NCI-H2081 (cell line): Measurements from ENCODE around the gene DSG1.
A peak's percentile ranks its signal among the peaks of the same experiment; 100 is the strongest.
"Not testable (repeated sequence)": the region's sequence is repeated elsewhere in the genome, so short reads cannot be mapped to it uniquely, and the experiment has no call there.

Experiments used
- DNase-seq, 2 experiments: peaks; one replicate each; lab custom pipeline; 2025; lab: John Stamatoyannopoulos, UW

DSG1 gene

GRCh38 chr18:31317860-31318259 is at the start of gene DSG1:
TSS of gene DSG1 (plus strand) at chr18:31318160. CDS start at chr18:31318301, 141 bp downstream.
- no peak for DNase-seq

DNA sequence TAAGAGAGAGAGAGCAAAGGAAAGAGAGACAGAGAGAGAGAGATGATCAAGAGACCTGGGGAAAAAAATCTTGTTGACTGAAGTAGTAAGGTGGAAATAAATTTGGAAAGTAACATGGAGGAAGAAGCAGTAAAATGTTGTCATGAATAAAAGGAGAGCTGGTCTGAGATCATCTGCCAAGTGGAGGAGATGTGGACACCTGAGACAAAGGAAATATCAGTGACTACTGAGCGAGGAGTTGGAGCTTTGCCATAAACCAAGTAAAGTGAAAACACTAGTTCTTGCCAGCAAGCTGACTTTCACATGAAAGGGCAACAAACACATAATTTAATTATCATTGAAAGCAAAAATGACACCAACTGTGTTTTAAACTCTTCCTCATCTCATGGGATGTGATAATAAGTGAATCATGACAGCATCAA is 49.0 kb upstream of the DSG1 start:
- peak; percentile 4 to 58 for DNase-seq

- no peak for DNase-seq
These were observed 48.4 kb upstream of the DSG1 start for GRCh38 chr18:31269566-31269965.

GRCh38 chr18:31270578-31270977 is 47.4 kb upstream of the DSG1 start:
- DNase-seq = no peak

DNA sequence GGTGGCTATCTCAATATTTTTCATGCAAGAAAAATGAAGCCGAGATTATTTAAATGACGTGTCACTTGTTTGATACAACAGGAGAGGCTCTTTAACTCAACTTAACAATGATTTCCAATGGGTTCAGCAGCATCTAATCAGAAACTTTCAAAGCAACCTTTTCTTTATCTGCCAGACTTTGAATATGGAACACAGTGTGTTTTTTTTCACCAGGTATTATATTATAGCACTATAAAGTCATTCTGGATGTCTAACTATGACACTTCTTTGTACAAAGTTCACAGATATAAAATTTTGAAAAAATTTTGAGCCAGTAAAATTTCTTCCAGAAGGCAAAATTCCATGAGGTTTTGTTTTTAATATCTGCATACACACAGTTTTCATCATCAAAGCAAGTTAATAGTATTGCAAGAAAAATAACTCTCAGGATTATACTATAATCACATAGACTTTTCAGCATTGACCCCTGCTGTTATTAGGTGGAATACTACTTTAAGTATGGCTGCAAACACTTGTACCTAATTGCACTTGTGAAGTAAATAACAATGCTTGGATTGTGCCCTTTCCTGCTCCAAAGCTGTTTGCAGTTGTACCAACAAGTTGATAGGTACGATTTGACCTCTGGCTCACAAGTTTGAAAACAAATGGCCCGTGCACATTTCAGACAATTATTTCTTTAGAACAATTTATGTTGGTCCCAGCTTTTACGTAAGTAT is 44.0 kb upstream of the DSG1 start:
- no peak for DNase-seq

- peak; percentile 9 to 45 for DNase-seq
These were observed 43.0 kb upstream of the DSG1 start for GRCh38 chr18:31274931-31275330.

DNA sequence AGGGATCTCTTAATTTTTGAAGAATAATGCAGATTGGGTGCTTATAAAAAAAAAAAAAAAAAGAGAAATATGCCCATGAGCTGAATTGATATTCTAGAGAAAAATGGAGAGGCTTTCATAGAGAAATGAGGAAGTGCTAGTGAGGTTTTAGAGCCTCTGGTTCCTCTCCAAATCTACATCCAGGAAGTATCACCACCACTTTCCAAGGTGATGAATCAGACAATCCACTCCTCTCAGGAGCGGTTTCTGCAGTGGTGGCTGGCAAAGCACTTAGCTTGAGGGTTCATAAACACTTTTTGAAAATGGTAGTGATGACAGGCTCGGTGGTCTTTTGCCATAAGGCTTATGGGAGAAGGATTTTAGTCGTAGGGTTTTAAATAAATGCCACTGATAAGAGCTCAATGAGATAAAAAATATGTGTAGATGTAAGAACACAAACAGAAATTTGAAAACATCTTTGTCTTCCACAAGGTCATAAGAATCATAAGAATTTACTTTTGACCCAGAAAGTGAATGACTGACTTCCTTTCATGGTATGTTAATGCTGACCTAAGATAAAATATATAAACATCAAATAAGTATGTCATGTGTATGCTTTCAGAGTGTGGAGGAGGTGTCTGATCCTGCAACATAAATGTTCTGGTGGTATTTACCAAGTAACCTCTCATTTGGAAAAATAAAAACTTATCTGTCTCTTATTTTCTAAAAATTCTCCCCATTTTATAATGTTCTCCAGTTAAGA is 42.1 kb upstream of the DSG1 start:
- DNase-seq = no peak

DNA sequence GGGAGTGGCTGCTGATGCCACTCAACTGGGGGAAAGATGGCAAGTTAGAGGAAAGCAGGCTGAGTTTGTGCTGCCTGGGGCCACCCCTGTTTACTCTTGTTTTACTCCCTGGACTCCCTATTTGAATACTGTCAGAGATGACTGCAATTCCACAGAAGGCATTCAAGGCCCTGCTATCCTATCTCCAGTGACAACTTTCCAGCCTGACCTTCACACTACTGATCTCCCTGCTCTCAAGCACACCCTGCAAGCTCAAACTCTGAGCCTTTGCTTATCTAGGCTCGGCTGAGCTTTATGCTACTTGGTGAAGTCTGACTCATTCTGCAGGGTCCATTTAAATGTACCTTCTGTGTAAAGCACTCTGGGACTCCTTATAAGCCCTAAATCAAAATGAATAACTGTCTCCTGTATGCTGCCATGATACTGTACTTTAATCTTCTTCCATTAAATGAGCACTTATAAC is 39.3 kb upstream of the DSG1 start:
- no peak for DNase-seq

DNA sequence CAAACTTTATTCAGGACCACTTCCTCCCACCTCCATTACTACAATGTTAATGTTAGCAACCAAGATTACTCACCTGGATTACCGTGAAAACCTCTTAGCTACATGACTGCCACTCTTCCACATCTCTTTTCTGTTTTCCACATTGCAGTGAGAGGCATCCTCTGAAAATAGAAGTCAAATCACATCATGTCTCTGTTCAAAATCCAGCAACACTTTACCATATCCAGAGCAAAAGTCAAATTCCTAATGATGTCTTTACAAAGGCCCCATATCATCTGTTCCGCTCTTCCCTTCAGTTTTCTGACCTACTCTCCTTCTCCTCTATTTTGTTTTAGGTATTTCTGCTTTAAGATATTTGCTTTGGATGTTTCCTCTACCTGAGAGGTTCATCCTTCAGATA is 37.5 kb upstream of the DSG1 start:
- no peak for DNase-seq

DNA sequence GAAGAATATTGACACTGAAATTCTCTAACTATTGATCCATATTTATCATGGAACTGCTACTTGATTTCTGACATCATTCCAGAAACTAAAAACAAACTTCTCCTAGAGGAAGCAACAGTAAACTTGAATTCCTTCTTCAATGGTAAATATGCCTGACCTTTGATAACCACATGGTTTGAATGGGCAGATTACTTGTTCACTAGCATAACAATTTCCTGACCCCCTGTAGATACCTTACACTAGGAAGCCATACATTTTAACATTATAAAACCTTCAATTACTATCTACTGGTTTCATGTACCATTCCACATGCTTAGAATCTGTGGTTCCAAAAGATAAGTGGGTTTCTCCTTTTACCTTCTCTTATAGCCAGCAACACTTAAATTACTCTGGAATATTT is 36.5 kb upstream of the DSG1 start:
- no peak for DNase-seq

DNA sequence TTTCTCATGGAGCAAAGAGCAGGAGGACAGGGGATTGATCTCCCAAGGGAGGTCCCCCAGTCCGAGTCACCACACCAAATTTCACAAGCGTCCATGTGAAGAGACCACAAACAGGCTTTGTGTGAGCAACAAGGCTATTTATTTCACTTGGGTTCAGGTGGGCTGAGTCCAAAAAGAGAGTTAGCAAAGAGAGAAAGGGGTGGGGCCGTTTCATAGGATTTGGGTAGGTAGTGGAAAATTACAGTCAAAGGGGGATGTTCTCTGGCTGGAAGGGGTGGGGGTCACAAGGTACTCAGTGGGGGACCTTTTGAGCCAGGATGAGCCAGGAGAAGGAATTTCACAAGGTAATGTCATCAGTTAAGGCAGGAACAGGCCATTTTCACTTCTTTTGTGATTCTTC is 28.5 kb upstream of the DSG1 start:
- not testable (repeated sequence) for DNase-seq

- no peak for DNase-seq
These were observed 26.3 kb upstream of the DSG1 start for GRCh38 chr18:31291688-31292087.

DNA sequence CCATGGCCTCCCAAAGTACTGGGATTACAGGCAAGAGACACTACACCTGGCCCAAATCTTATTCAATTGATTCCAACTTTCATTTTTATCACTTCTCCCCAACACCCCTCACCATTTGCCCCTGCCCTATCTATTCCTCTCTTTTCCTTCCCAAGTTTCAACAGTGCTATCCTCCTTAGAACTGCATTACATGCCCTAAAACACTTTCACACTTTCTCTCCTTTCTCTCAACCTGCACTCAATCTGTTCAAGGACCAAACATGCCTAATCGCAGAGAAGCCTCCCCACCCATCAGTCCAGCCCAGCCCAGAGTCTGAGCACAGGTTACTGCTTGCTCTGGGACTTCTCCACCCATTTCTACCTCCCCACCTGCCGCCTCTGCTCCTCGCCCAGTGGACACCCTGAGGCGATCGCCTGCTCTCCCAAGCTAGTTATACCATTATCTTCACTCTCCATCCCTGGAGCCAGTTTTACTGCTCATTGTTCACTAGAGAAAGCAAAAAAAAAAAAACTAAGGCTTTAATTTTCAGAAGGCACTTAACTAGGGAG is 23.7 kb upstream of the DSG1 start:
- DNase-seq = no peak

- DNase-seq = no peak
These were observed 20.7 kb upstream of the DSG1 start for GRCh38 chr18:31297248-31297647.

DNA sequence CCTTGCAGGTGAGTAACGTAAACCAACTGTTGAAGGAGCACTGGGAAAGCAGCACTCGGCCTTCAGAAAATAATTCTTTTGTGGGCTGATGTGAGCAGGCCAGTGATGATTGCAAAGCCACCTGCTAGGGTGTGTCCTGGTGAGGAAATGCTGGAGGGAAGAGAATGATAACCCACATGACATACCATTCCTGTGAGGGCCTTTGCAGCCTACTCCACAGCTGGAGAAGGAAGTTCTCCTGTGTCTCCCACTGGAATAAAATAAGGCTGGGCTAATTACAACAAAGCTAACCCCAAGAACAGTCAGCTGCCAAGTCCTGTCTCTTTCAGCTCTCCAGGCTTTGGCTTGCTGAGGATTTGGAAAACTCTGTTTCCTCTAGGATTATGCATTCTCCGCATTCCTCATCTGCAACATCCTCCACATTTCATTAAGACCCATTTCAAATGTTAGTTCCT is 16.7 kb upstream of the DSG1 start:
- no peak for DNase-seq

GRCh38 chr18:31302991-31303390 is 15.0 kb upstream of the DSG1 start:
- no peak for DNase-seq

DNA sequence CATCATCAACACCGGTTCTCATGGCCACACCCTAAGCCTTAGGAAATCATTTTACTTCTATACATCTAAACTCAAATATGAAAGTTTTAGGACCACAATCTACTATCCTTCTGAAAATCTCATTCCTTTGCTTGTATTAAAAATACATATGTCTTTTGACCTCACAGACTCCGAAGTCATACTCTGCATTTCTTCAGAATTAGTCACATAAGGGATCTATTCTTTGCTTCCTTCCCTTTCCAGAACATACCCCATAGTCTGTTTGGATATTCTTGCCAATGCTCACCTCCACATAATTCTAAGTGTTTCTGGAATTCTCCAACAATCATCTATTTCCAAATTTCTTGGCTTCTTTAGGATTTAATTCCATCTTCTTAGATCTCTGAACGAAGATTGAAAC is 14.2 kb upstream of the DSG1 start:
- DNase-seq = no peak

DNA sequence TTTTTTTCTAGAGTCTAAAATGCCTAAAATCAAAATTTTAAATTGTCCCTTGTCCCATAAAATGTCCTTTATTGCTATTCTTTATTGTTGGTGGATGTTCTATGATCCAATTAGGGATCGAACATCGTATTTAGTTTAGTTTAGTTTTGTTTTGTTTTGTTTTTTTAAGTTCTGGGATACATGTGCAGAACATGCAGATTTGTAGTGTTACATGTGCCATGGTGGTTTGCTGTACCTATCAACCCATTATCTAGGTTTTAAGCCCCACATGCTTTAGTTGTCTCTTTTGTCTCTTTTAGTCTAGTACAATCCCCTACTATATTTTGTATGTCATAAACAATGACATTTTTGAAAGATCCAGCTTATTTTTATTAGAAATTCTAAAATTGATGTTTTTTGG is 8.8 kb upstream of the DSG1 start:
- no peak for DNase-seq

- no peak for DNase-seq
These were observed 986 bp upstream of the DSG1 start for GRCh38 chr18:31316974-31317373.

- no peak for DNase-seq
These were observed 3.8 kb downstream of the DSG1 start for GRCh38 chr18:31321719-31322118.

DNA sequence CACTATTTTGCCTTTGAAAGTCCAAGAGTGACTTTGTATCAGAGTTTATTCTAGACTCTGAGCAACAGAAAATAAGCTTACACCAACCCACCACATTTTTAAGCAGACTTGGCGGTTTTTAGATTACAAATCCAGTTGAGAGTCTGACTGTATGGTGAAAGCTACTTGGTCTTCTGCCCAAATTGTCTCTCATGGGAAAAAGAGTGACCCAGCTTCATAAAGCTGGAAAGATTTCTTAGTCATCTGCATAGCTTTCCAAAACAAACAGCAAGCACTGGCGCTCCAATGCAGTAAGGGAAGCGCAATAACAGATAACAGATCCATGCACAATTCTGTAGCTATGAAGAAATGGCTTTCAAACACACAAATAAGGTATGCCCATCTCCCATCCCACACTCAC is 7.1 kb downstream of the DSG1 start:
- no peak for DNase-seq

DNA sequence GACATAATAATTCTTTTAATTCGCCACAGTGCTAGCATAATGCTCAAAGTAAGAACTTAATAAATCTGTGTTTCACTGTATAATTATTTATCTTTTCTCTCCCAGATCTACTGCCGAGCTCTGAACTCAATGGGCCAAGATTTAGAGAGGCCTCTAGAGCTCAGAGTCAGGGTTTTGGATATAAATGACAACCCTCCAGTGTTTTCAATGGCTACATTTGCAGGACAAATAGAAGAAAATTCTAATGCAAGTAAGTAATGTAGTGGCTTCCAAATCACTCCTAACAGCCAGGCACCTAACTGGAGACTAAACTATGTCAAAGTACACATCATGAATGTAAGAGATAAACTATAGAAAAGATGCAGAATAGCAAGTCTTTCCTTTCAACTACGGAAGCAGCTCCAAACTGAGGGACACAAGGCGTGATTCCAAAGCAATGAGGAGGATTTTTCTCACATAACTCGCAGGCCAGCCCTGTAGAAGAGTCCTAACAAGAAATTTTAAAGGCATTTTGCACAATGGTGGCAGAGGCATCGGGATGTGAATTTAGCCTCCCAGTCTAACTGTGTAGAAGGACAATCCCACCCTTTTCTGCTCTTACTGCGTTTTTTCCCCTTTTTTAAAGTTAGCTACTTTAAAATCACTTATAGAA is 12.0 kb downstream of the DSG1 start:
- DNase-seq = no peak

DNA sequence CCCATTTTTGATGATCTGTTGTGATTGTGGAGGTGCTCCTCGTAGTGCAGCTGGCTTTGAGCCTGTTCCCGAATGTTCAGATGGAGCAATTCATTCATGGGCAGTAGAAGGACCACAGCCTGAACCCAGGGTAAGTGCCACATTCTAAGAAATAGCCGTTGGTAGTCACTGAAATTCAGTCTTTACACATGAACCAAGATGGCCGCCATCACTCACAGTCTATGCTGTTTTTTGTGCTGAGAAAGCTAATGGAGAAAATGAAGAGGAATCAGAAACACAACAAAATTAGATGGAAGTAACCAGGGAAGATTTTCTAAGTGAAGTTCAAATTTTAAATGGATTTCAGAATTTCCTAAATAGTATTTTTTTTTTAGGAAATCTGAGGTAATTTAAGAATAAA is 25.5 kb downstream of the DSG1 start:
- no peak for DNase-seq
